Ishikawa (cell line): ENCODE measurements around the gene WWOX.

Experiments
- CEBPB ChIP-seq: IDR thresholded peaks from 2 replicates; pipeline ENCODE4 v1.6.1; 2012
- CREB1 ChIP-seq: IDR thresholded peaks from 2 replicates; pipeline ENCODE4 v1.6.1; 2012; ENCODE audit warnings: low read depth
- EP300 ChIP-seq: IDR thresholded peaks from 2 replicates; pipeline ENCODE4 v1.6.1; 2012; ENCODE audit warnings: borderline replicate concordance
- MAX ChIP-seq: IDR thresholded peaks from 2 replicates; pipeline ENCODE4 v1.6.1; 2012
- NFIC ChIP-seq: IDR thresholded peaks from 2 replicates; pipeline ENCODE4 v1.6.1; 2012
- REST ChIP-seq: IDR thresholded peaks from 2 replicates; pipeline ENCODE4 v1.6.1; 2012; ENCODE audit warnings: low read depth, mild to moderate bottlenecking
- TAF1 ChIP-seq: IDR thresholded peaks from 2 replicates; pipeline ENCODE4 v1.6.1; 2012; ENCODE audit warnings: low read depth, mild to moderate bottlenecking
- TCF12 ChIP-seq: IDR thresholded peaks from 2 replicates; pipeline ENCODE4 v1.6.1; 2012; ENCODE audit warnings: low read depth
- TEAD4 ChIP-seq: IDR thresholded peaks from 2 replicates; pipeline ENCODE4 v1.6.1; 2012
- YY1 ChIP-seq: IDR thresholded peaks from 2 replicates; pipeline ENCODE4 v1.6.1; 2012; ENCODE audit warnings: low read depth

GRCh38 chr16:78289373-78289772 is 189.9 kb downstream of the WWOX start:
- TF ChIP-seq MAX (no peak), EP300 (no peak), CREB1 (no peak), TEAD4 (no peak), YY1 (no peak), TCF12 (no peak), NFIC (no peak), REST (no peak), TAF1 (no peak), CEBPB (no peak)
